ENCODE results near the gene MMP20.
A peak's percentile ranks its signal among the peaks of the same experiment; 100 is the strongest.

The MMP20 gene

DNA sequence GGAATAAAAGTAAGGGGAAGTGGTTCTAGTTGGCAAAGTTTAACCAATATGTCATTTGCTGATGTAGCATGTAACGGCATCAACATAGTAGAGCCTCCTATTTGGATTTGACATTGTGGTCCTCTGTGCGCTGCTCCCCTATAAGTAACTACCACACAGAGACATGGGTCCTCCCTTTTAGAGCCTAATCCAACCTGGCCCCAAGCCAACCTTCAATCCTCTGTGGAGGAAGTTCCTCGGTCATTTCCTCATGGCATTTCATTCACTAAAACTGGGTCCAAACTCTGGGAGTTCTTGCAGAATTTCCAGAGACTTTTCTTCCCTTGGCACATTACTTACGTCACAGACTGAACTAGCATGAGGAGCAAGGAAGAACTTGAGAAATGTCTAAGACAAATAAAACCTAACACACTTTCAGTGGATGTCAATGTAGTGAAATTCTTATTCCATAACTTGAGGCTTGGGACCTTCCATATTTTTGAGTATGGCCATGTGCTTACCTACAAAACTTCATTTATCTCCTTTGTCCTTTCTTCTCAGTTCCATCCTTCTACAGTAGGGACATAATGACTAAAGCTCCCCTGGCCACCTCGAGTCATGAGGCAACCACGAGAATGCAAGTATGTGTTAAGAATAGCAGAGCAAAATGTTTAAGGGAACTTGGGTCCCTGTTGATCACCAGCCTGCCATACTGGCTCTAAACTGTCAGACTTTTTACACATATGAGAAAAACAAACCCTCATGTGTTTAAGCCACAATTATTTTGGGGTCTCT is 34.7 kb downstream of the MMP20 start:
- DNase-seq, result no peak

DNA sequence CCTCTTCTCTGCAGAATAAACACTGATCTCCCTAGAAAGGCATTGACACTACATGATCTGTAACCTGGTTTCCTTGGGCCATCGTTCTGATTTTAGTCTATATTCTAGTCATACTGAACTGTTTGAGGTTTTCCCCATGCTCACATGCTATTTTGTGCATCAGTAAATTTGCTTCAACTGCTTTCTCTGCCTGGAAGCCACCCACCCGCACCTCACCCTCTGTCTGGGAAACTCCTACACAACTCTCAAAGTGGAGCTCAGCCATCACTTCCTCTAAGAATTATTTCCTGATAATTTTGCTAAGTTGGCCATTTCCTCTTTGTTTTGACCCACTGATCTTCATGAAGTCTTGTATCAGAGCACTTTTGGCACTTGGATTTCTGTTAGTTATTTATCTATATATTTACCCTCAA is 36.1 kb downstream of the MMP20 start:
- DNase-seq, result no peak

DNA sequence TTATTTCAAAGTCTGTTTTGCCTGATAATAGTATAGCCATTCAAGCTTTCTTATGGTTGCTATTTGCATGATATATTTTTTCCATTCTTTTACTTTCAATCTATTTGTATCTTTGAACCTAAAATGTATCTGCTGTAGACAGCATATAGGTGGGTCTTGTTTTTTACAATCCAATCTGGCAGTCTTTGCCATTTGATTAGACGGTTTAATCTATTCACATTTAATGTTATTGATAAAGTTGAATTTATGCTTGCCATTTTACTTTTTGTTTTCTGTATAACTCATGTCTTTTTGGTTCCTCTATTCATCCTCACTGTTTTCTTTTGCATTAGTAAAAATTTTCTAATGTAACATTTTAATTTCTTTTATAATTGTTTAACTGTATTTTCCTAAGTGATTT is 37.4 kb downstream of the MMP20 start:
- DNase-seq, result no peak

DNA sequence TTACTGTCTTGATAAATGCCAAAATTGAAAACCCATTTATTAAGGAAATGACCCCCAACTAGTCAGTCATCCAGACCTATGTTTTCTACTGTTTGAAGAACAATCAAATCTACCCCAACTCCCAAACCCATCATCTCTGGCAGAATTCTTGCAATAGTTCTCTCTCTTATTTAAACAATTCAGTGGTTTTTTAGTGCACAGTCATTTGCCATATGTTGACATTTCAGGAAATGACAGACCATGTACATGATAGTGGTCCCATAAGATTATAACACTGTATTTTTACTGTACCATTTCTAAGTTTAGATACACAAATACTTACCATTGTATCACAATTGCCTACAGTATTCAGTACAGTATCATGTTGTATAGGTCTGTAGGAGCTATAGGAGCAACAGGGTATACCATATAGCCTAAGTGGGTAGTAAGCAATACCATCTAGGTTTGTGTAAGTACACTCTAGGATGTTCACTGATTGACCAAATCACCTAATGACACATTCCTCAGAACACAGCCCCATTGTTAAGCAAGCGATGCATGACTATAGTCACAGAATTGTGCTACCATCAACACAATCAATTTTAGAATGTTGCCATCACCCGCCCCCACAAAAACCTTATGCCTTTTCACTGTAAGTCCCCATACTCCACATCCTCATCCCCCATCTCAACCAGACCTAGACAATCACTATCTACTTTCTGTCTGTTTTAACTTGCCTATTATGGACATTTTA is 41.8 kb downstream of the MMP20 start:
- no peak for DNase-seq

DNA sequence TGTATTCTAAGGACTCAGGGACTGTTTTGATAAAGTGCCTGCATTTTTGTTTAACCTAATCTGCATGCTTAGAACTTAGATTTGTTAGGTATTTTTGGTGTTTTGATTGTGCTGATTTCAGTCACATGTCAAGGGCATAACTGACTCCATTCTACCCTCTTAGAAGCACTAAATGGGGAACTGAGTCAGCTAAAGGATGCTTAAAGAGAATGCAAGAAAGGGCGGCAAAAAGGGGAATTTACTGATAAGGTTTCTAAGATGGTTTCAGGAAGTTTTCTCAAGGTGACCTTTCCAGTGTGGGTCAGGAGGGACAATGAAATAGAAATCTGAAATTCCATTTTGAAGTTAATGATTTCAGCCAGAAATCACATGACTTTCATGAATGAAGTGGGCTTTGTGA is 43.0 kb downstream of the MMP20 start:
- no peak for DNase-seq

DNA sequence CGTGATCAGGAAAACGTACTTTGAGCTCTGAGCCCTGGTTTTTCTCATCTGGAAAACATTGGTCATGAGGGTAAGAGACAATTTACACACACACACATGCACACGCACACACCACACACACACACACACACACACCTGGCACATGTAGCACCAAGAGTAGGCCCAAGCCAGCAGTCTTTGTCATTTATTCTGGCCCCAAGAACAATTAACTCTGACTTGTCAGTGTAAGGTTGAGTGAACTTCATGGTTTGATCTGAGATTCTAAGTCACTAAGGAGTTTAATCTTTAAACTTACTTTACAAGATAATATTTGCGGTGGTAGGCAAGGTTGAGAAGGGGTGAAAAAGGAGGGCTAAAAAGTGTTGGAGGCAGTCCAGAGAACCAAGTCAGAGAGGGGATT is 44.1 kb downstream of the MMP20 start:
- no peak for DNase-seq

DNA sequence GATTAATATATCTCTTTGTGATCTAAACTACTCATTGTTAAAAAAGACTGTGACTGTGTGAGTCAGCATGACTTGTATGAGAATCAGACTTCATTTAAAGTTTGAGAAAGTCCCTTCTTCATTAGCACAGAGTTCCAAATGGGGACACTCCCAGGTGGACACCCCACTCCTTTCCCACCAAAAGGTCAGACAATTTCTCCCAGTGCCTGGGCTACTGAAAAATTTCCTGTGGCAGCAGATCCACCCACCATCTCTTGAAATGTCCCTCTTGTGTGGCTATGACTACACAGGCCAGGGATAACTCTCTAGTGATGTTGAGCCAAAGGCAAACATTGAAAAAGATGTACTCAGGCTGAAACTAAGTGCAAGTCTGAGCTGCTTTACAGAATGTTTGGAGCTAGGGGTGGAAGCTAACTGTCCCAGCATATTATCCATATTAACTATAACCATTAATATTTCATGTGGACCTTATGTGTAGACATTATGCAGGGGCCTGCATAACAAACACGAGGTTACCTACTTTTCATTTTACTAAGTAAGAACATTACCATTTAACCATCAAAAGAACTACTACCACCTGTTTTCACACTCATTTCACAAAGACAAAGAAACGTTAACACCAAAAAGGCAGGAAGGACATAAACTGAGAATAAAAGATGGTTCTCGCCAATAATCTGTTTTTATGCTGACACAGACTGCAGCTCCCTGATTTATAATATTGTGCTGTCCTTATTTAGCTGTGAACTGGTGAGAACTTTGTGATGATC is 44.8 kb downstream of the MMP20 start:
- no peak for DNase-seq

DNA sequence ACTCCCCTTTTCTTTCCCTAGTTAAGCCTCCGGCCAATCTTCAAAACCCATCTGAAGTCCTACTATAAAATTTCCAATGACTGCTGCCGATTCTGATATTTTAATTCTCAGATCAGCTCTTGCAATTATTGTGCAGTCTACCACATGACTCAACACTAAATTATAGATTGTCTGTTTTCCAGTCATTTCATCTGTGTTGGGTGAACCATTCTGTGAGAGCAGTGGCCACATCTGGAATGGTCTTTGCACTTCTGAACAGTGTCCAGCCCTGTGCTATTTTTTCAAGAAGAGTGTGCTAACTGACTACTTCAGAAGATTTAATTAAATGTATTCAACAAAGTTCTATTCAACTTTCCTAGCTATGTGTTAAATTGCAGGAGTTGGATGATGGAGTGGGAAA is 47.4 kb downstream of the MMP20 start:
- no peak for DNase-seq

DNA sequence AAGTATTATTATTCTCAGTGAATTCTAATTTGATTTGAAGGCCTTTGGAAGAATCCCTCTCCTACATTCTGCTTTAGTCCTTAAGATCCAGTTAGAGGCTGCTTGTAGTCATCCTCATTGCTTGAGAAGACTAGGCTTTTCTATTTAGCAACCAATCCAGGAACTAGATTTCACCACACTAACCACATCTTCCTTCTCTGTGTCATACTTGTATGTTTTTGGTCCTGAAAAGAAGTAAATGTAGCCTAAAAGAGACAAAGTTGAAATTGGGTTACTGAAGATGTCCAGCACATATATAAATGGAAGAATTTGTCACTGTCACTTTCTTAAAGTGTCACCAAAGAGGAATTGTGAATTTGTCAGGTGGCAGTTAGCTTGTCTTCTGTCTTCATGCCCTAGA is 48.0 kb downstream of the MMP20 start:
- no peak for DNase-seq

DNA sequence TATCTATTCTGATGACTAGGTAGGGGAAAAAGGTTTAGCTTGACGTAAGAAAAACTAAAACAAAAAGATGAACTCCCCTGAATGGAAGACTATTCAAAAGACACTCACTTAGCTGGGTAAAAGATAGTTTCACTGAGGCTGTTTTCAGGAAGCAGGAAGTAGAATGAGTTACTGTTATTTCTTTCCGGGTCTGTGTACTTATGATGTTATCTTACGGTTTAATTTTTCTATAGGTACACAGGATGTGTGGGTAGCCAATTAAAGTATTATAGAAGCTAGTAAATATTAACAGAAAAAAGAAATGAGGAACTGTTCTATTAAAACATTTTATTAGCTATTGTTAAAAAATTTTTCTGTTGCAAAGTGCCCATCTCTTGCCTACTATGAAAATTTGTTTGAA is 48.8 kb downstream of the MMP20 start:
- no peak for DNase-seq

DNA sequence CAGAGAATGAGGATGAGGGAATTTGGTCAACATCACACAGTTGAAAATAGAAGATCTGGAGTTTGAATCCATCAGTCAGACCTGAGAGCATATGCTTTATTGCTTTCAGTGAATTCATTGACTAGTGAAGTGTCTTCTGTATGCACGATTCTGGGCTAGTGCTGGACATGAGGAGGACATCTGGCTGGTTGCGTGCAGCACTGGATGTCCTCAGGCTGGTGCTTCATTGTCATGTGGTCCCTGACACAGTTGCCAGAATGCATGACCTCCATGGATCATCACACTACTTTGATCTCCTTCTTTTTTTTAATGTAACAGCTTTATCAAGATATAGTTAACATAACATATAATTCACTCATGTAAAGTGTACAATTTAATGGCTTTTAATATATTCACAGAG is 50.1 kb downstream of the MMP20 start:
- DNase-seq, result no peak

DNA sequence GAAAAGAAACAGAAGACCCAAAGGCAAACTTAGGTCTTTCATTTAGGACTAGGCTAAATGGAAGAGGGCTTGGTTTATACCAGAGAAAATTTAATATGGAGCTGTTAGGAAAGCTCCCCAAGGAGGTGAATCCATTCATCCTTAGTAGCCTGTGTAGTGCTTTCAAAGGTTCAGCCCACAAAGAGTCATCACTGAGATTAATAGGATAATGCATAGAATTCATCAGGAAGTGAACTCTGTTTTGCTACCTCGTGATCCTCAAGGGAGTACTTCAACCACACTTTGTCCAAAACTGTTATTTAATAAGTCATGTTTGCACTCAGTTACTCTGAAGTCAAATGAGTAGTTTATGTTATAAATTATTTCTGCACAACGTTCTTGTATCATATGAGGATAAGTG is 51.3 kb downstream of the MMP20 start:
- DNase-seq, result peak in 1 of 3 experiments; percentile 57

DNA sequence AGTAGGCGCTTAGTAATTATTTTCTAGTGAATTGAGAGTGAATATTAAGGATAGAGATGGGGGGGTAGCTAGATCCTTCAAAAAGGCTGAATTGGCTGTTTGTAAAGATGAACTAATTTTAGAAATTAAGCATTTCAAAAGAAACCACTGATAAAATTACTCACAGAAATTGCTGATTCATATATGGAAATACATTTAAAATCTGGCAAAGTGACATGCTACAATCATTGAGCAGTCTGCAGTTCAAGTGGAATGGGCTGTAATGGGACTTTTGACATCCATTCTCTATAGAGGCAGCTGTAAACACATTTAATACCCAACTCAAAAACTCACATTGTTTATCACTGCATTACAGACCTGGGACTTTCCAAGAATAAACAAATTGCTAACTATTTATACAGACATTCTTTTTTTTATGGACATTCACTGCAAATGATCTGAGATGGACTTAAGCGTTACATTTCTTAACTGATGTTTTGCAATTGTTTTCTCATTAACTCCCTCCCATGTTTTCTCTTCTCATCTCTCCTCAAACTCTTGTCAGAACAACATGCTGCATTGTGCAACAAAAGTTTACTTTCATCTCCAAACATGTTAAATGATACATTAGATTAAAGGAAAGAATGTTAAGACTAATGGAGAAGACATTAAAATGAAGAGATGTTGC is 52.4 kb downstream of the MMP20 start:
- no peak for DNase-seq

DNA sequence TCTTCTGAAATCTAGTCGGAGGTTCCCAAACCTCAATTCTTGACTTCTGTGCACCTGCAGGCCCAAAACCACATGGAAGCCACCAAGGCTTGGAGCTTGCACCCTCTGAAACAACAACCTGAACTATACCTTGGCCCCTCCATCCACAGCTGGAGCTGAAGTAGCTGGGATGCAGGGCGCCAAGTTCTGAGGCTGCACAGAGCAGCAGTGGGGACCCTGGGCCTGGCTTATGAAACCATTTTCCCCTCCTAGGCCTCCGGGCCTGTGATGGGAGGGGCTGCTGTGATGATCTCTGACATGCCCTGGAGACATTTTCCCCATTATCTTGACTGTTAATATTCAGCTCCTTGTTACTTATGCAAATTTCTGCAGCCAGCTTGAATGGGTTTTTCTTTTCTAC is 56.3 kb downstream of the MMP20 start:
- no peak for DNase-seq

DNA sequence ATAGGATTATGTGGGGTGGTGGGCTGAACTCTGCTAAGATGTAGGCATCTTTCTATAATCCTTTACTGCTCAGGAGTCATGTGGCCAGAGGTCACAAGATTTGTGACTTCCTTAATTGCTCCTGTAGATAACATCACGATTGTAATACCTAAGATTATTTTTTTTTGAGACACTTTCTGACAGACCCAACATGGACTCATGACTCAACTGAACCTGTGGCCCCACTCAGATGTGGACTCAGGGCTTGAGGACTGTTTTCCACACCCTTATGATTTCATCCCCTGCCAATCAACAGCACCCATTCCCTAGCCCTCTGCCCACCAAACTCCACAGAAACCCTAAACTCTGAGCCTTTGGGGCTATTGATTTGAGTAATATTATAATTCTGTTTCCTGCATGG is 59.0 kb downstream of the MMP20 start:
- no peak for DNase-seq

DNA sequence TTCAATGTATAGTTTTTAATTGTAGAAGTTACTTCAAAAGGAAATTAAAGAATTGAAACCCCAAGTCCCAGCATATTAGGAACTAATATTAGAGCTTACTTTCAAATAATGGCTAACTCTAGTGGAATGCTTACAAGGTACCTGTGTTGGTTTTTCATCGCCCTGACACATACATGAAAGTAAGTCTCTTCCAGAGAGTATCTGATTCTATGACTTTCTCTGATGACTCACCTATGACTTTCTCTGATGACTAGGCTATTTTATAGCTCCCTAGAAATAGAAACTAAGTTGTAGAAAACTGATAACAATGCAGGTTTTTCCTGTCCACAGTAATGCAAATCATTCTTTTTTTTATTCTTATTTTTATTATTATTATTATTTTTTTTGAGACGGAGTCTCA is 61.0 kb downstream of the MMP20 start:
- no peak for DNase-seq

DNA sequence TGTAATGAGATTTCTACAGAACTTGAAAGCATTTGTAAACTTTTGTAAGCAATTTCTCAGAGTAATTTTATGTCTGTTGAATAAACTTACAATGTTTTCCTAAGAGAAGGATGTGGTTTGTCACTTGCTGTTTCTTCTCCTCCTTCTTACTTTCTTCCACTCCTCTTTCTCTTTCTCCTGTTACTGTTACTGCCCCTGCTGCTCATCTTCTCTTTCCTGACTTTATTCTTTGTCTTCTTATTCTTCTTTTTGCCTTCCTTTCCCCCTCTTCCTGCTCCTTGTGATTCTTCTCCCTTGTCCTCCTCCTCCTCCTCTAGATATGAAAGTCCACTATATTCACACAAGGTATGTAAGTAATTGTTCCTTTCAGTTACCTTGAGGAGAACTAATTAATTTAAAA is 63.5 kb downstream of the MMP20 start:
- no peak for DNase-seq

DNA sequence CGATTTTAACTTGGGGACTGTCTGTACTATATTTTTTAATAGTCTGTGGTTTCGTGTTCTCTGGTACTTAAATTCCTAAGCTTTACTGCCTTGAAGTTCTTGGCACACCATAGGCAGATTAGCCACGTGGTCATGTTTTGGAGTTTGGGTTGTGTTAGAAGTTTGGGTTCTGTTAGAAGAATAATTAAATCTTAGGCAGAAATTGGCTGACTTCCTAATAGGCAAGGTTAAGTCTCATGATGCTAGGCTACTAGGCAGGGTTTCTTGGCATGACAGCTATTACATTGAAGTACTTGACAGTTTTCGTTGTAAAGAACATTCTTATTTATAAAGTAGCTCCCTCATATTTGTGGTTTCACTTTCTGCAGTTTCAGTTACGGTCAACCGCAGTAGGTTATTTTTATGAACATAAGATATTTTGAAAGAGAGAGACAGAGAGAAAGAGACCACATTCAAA is 64.5 kb downstream of the MMP20 start:
- no peak for DNase-seq

DNA sequence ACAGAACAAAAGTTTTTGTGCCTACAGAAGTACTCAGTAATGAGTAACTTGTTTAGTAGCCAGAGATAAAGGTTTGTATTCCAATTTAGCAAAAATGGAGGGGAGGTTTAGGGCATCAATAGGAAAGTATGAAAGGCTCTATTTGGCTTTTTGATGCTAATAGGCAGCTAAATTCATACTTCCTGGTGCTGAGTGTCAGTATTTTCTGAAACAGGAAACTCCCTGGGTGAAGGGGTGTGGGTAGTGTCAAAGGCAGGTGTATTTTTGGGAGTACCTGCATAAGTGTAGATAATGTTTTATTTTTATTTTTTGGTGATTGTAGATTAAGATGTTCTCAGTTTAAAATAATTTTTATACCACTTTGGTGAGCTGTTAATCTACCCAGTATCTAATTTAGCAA is 65.3 kb downstream of the MMP20 start:
- no peak for DNase-seq

DNA sequence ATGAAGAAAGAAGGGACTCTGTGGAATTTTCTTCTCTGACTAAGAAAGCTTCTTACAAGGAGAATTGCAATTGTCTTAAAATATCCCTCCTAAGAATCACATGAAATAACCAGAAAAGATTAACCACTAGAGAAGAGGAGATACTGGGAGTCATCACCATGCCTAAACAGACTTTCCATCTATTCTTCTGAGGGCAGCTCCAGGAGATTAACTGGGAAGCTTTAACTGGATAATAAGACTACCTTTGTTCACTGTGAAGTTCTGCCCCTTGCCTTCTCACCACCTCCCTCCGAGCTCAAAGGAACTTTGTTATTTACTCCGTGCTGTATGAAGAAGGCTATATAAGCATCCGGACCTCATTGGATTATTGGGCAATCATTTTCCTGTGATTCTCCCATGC is 70.0 kb downstream of the MMP20 start:
- DNase-seq, result no peak

DNA sequence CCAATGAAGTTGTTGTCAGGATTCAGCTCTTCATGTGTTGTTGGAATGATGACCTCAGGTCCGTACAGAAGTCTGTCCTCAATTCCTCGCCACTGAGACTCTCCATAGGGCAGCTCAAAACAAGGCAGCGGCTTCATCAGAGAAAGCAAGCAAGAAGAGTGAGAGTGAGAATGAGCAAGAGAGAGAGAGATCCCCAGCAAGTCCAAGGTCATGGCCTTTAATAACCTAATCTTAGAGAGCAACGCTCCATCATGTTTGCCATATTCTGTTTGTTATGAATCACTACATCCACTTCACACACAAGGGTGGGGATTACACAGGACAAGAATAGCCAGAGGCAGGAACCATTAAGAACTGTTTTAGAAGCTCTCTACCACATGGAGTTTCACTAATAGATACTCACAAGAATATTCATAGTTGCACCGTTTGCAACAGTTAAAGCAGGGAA is 71.3 kb downstream of the MMP20 start:
- DNase-seq, result peak in 1 of 3 experiments; percentile 22

DNA sequence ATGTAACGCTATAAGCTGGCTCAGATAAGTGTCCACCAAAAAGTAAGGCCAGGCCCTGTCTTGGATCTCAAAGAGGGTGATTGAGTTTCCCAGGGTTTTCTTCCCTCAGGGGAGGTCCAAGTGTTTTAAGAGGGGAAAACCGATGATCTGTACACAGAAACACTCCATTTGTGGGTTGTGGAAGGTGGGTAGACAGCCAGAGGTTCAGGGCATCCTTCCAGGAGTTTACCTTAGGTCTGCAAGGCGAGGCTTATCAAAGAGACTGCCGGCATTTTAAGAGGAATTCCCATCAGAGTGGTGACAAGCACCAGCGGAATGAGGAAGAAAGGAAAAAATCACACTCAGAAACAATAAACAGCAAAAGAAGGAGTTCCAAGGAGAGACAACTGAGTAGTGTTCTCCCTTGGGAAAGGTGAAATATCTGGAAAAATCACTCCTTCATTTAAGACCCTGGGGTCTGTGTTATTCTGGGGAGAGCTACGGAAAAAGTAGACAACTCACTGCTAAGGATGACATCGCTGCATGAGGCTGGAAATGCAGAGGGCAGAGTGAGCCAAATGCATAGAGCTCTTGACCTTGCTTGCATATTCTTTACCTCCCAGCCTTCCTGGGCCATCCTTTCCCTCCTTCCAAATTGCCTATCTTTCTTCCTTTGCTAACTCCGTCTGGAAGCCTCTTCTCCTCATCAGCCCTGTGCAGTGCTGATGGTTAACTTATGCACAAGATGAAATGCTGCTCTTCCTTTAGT is 72.5 kb downstream of the MMP20 start:
- DNase-seq, result no peak
